ENCODE results near the gene NSD2. TPM values are rescaled to one million over a fixed set of nuclear protein-coding genes. Genes with fewer than 3 reads are reported as not detected.

NSD2 gene
- total RNA-seq, 1 experiment from 2014 or later: 86.9 TPM

GRCh38 chr4:1976416-1977352, 105.5 kb downstream of the NSD2 start:
- DNase-seq (ENCODE audit: low spot score): no peak
- in situ Hi-C loops (cut with HindIII; ENCODE audit: low sequenced_read_pairs): no loop called here

DNA sequence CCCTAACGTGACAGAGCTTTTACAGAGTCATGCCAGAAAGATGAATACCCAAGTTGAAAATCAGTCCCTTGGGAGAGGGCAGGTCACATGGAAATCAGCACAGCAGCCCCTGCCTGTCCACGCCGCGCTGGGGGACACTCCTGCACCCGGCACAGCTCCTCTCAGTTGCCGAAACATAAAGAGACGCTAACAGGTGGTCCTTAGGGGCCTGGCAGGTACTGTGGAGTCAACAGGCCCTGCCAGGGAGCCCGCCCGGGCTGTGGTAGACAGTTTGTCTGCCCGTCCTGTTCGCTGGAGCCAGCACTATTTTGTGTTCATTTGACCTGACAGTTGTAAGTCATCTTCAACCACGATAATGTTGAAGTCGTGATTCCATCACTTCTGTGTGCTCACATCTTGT, 107.0 kb downstream of the NSD2 start:
- no peak for DNase-seq (ENCODE audit: low spot score)
- in situ Hi-C loops (cut with HindIII; ENCODE audit: low sequenced_read_pairs): no loop called here

DNA sequence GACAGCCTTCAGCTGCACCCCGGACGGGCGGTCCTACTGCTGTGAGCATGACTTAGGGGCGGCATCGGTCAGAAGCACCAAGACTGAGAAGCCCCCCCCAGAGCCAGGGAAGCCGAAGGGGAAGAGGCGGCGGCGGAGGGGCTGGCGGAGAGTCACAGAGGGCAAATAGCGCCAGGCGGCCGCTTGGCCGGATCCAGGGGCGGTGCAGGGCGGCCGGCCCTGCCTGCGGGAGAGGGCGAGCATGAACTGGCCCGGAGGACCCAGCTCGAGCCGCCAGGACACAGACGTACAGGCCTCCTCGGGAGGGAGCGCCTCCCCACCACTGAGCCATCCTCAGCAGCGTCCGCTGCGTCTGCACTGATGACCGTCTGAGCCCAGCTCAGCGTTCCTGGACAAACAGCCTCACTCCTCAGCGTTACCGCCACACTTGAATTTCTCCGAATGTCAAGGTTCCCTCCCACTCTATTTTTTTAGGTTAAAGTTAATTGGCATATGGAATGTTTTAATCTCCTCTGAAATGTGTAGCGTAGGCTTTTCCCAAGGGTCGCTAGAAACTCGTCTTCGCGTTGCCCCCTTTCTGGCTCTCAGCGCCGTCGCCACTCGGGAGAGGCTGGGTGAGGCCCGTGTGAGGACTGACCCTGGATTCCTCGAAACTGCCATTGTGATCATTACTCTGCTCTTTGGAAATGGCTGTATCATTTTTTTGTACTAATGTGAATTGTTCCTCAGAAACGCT, 107.7 kb downstream of the NSD2 start:
- DNase-seq (ENCODE audit: low spot score): no peak
- in situ Hi-C loops (cut with HindIII; ENCODE audit: low sequenced_read_pairs): no loop called here

- in situ Hi-C loops (cut with HindIII; ENCODE audit: low sequenced_read_pairs): no loop called here
- DNase-seq (ENCODE audit: low spot score): no peak
Measured at GRCh38 chr4:1979477-1980196, 108.4 kb downstream of the NSD2 start.

GRCh38 chr4:1980561-1981041, 109.4 kb downstream of the NSD2 start:
- in situ Hi-C loops (cut with HindIII; ENCODE audit: low sequenced_read_pairs): no loop called here
- DNase-seq (ENCODE audit: low spot score): no peak

- no peak for DNase-seq (ENCODE audit: low spot score)
- in situ Hi-C loops (cut with HindIII; ENCODE audit: low sequenced_read_pairs): no loop called here
Measured at GRCh38 chr4:1981251-1982058, 110.3 kb downstream of the NSD2 start.

DNA sequence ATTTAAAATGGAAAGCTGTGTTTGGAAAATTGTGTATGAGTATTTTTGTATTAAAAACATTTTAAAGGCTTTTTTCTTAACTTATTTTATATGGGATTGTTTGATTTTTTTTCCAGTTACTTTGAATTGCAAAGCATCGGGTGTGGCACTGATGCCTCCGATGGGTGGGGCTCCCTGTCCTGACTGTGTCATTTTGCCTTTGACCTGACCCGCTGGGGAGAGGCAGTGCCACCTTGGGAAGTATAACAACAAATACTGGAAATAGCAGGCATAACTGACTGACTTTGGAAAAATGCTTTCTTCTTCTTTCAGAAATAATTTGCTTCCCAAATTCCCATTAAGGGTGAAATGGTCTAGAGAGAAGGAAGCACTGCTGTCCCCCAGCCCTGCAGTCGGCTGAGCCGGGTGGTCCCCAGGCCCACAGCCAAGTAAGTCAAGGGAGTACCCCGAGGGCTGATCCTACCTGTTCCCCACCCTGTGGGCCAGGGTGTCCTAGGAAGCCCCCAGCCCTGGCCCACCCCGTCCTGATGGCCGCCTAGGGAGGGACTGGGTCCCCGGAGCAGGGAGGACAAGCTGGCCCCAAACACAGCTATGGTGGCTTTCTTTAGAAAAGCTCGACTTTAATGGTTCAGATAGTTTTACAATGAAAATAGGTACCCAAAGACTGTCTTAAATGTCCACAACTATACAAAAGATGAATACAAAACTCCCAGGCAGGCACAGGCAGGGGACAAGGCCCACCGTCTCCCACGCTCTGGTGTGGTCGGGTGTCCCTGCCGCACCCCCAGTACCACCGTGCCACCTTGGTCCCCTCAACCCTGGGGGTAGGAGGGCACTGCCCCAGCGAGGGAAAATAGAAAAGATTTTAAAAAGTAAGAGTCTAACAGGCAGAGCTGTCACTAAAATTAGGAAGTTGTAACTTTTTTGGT, 111.2 kb downstream of the NSD2 start:
- DNase-seq (ENCODE audit: low spot score): no peak
- in situ Hi-C loops (cut with HindIII; ENCODE audit: low sequenced_read_pairs): no loop called here

DNA sequence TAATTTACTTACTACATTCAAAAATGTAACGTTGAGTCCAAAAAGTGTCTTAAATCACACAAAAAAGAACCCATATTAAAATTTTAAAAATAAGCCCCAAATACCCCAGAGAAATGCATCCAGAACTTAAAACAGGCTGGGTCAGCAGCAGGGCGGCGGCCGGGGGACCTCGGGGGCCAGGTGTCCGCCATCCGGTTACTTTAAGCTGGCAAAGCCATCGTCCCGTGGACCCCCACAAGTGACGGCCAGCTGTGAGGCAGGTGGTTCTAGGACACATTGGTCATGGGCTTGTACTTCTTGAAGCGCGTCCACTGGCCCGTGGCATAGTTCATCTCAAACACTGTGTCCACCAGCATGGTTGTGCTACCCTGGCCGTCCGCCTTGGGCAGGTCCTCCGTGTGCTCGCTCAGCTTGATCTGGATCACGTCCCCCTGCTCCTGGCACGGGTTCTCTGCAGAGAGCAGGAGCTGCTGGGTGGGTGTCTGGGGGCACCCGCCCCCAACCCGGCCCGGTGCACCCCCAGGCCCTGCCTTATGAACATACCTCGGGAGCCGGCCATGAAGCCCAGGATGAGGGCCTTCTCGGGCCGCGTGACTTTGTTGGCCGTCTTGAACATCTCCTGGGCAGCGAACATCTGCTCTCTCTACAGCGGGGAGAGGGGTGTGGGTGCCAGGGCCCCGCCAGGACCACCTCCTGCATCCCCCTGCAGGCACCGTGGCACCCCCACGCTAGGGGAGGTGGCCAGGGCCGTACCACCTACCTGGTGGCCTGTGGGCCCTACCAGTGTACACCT, 112.1 kb downstream of the NSD2 start:
- peak; percentile 34 for DNase-seq (ENCODE audit: low spot score)
- in situ Hi-C loops (cut with HindIII; ENCODE audit: low sequenced_read_pairs): no loop called here

DNA sequence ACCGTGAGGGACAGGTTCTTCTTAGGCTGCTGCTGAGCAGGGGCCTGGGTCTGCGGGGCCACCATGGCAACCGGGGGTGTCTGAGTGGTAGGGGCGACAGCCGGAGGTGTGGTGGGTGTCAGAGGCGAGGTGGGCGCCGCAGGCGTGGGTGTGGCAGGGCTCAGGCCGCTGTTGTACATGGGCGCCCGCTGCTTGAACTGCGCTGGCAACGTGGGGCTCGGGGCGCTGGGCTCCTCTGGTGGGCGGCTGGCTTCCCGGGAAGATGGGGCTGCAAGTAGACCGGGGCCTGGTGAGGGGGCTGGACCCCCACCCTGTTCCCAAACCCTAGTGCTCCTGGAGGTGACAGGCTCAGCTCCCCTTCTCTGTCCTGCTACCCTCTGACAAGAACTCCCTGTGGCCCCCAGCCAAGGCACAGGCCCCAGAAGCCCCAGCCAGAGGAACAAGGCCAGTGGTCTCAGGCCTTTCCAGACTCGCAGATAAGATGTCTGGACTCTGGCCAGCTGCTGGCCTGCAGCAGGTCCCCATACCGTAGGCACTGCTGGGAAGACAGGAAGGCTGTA, 112.7 kb downstream of the NSD2 start:
- no peak for DNase-seq (ENCODE audit: low spot score)
- in situ Hi-C loops (cut with HindIII; ENCODE audit: low sequenced_read_pairs): no loop called here

GRCh38 chr4:1984406-1985191, 113.4 kb downstream of the NSD2 start:
- DNase-seq (ENCODE audit: low spot score): no peak
- in situ Hi-C loops (cut with HindIII; ENCODE audit: low sequenced_read_pairs): no loop called here

- in situ Hi-C loops (cut with HindIII; ENCODE audit: low sequenced_read_pairs): no loop called here
- no peak for DNase-seq (ENCODE audit: low spot score)
Measured at GRCh38 chr4:1985294-1985693, 114.1 kb downstream of the NSD2 start.

DNA sequence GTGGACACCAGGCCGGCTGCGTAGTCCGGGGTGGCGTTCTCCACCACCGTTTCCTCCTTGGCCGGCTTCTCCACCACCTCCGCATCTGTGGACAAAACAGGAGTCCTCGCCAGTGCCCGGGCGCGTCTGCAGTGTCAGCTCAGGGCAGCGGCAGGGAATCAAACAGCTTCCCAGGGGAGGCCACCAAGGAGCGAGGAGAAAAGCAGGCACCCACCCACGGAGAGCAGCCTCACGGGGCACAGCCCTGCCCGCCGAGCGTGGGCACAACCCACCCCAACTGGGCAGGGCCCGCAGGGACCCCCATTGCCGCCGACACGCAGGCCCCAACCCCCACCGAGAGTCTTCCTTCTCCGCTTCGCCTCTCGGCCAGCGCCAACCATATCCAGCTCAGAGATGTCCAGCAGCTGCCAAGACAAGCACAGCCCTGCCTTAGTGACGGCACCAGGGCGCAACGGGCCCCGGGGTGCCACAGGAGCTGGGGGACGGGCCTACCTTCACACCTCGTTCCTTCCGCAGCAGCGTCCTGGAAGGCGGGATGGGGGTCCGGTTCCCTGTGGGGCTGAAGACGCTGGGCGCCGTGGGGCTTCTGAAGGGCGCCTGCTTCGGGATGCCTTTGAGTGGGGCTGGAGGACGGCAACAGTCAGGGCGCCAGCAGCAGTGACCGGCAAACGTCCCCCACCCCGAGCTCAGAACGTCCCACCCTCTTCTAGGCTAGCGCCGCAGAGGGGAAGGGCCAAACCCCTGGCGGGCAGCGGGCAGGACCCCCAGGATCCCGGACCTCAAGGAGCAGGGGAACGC, 114.8 kb downstream of the NSD2 start:
- no peak for DNase-seq (ENCODE audit: low spot score)

DNA sequence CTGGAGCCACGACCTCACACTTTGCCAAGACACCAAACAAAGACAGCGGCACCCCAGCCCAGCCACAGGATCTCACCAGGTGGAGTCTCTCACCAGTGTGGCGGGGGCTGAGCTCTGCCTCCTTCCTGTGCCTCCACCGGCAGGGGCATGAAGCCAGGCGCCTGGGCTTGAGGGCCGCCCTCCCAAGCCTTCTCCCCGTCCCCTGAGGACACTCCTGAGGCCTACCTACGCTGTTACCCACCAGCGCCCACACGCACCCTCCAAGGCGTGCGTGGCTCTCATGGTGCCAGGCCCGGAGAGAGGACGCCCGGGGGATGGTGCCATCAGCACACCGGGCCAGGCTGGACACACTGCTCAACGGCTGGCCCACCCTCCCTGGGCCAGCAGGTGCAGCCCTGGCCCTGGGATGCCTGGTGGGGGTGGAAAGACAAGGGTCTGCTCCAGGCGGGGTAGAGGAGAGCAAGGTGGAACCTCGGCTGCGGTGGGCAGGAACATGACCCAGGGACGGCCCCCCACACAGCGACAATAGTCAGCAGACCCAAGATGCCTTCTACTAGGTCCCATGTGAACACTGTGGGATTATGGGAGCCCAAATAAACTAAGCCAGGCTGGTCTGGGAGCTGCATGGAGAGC, 115.5 kb downstream of the NSD2 start:
- DNase-seq (ENCODE audit: low spot score): no peak
- in situ Hi-C loops (cut with HindIII; ENCODE audit: low sequenced_read_pairs): no loop called here

More for the DNA sequence above, 114.8 kb downstream of the NSD2 start:
- in situ Hi-C loops (cut with HindIII; ENCODE audit: low sequenced_read_pairs): no loop called here

DNA sequence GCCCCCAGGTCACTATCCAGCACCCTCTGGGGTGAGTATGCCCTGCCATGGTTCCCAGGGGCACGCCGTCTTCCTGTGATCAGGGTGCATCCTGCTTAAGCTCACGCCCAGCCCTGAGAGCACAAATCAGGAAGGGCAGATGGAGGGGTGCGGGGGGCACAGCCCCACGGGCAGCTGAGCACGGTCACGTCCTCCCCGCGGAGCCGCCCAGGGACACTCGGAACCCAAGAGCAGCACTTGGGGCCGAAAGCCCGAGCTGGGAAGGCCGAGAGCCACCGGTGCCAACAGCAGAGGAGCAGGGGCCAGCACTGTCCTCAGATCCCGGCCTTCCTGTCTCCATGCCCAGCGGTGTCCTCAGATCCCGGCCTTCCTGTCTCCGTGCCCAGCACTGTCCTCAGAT, 116.1 kb downstream of the NSD2 start:
- DNase-seq (ENCODE audit: low spot score): no peak
- in situ Hi-C loops (cut with HindIII; ENCODE audit: low sequenced_read_pairs): no loop called here
